Endothelial cell (in vitro differentiated cells): Measurements from ENCODE around the gene CEP85. TPM values are rescaled to one million over a fixed set of nuclear protein-coding genes. Genes with fewer than 3 reads are reported as not detected.

ENCODE experiments used
- DNase-seq: peaks from one replicate; pipeline ENCODE4 v3.0.0; 2021; ENCODE audit warnings: low spot score
- H3K27ac Mint-ChIP-seq: one replicate; pipeline ENCODE4 v1.8.0; 2021; ENCODE audit warnings: mixed read lengths, inconsistent platforms; ENCODE audit not compliant: unreplicated experiment
- H3K27me3 Mint-ChIP-seq: one replicate; pipeline ENCODE4 v1.8.0; 2021; ENCODE audit warnings: mild to moderate bottlenecking, moderate library complexity, mixed read lengths, inconsistent platforms; ENCODE audit not compliant: unreplicated experiment
- H3K36me3 Mint-ChIP-seq: one replicate; pipeline ENCODE4 v1.8.0; 2021; ENCODE audit warnings: mild to moderate bottlenecking, low read depth, mixed read lengths, inconsistent platforms; ENCODE audit not compliant: unreplicated experiment
- H3K4me1 Mint-ChIP-seq: one replicate; pipeline ENCODE4 v1.8.0; 2021; ENCODE audit warnings: mild to moderate bottlenecking, mixed read lengths, inconsistent platforms; ENCODE audit not compliant: unreplicated experiment
- H3K4me3 Mint-ChIP-seq: one replicate; pipeline ENCODE4 v1.8.0; 2021; ENCODE audit warnings: mild to moderate bottlenecking, mixed read lengths, inconsistent platforms; ENCODE audit not compliant: unreplicated experiment
- H3K9me3 Mint-ChIP-seq: one replicate; pipeline ENCODE4 v1.8.0; 2021; ENCODE audit warnings: mixed read lengths, inconsistent platforms; ENCODE audit not compliant: unreplicated experiment
- CTCF ChIP-seq: fragments of 200-600 bp; sonication (generic); IDR thresholded peaks from one replicate; pipeline ENCODE4 v1.5.0; 2021; ENCODE audit warnings: antibody characterized with exemption; ENCODE audit not compliant: unreplicated experiment
- total RNA-seq: library from RNA; stranded (reverse); fragmentation: NEBNext Ultra II Directional; extraction: Animal tissue kit (Norgen Biotek cat#: 25700); gene quantifications from one replicate; pipeline ENCODE4 v1.2.1, GENCODE V29; 2021; ENCODE audit not compliant: unreplicated experiment

CEP85 gene
- total RNA-seq, 1 donor from 2014 or later = 9.7 TPM

GRCh38 chr1:26289158-26290059 lies 55.4 kb downstream of the CEP85 start:
- DNase-seq = no peak
- peaks cover 28% of the 10 kb centered on the region for H3K4me1 Mint-ChIP-seq
- TF ChIP-seq CTCF = no peak
- no peak overlapping the region for H3K27ac Mint-ChIP-seq
- H3K27me3 Mint-ChIP-seq = no peaks in the 10 kb centered on the region
- H3K36me3 Mint-ChIP-seq = peaks cover 6% of the 10 kb centered on the region
- no peaks in the 10 kb centered on the region for H3K9me3 Mint-ChIP-seq
- H3K4me3 Mint-ChIP-seq = no peak overlapping the region

DNA sequence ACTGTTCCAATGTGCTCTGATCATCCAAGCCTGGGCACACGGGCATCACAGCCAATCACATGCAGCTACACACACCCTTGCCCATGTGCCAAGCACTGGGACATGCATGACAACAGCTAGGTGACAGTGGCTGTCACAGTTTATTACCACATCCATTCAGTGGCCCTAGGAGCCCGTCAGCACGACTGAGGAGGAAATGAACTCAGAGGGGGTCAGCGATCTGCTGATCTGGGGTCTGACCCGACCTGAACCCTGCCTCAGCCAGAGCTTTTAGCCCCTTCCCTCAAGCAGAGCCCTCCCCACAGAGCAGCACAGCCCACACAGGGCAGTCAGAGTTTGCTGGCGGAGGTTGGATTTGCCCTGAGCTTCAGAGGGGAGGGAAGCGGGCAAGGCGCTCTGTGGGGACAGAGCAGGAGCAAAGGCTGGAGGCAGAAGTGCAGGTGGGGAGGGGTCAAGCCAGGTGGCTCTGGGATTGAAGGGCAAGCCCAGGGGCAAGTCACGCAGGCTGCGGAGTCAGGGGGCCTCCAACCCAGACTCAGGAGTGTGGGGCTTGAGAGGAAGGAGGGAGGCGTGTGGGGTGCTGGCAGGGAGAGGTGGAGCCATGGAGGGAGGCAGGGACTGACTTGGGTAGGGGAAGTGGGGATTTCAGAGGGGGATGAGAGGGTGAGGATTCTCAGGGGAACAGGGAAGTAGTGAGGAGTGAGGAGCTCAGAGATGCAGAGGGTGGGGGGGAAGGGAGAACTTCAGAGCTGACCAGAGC lies 56.3 kb downstream of the CEP85 start:
- H3K36me3 Mint-ChIP-seq = peaks cover 3% of the 10 kb centered on the region
- DNase-seq = no peak
- no peaks in the 10 kb centered on the region for H3K27me3 Mint-ChIP-seq
- no peaks in the 10 kb centered on the region for H3K9me3 Mint-ChIP-seq
- no peak overlapping the region for H3K27ac Mint-ChIP-seq
- peaks cover 34% of the 10 kb centered on the region for H3K4me1 Mint-ChIP-seq
- TF ChIP-seq CTCF = no peak
- peak overlapping the region; percentile 42 for H3K4me3 Mint-ChIP-seq

DNA sequence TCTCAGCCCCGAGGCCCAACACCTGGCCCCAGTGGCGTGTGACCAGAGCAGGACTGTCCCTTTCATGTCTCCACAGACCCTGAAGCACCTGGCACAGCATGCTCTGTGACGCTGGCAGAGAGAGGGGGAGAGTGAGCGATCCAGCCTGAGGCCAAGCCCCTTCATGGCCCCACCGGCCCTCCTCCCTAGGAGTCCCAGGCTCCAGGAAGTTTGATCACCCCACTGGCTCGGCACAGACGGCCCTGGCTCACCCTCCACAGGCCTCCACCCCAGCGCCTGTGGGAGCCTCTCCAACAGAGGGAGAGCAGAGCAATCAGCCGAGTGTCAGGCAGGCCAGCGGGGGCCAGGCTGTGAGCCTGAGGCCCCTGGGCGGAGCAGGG lies 56.9 kb downstream of the CEP85 start:
- Mint-ChIP-seq H3K4me3 (no peak overlapping the region), H3K9me3 (no peaks in the 10 kb centered on the region), H3K27ac (no peak overlapping the region), H3K4me1 (peaks cover 39% of the 10 kb centered on the region), H3K27me3 (no peaks in the 10 kb centered on the region), H3K36me3 (peaks cover 7% of the 10 kb centered on the region)
- no peak for DNase-seq
- no peak for TF ChIP-seq CTCF

- no peak for DNase-seq
- peaks cover 7% of the 10 kb centered on the region for H3K36me3 Mint-ChIP-seq
Measured at GRCh38 chr1:26291433-26291832, 57.4 kb downstream of the CEP85 start.

More at GRCh38 chr1:26291433-26291832, 57.4 kb downstream of the CEP85 start:
- H3K4me3 Mint-ChIP-seq = no peak overlapping the region
- H3K27me3 Mint-ChIP-seq = no peaks in the 10 kb centered on the region
- no peak for TF ChIP-seq CTCF
- H3K9me3 Mint-ChIP-seq = no peaks in the 10 kb centered on the region
- peaks cover 39% of the 10 kb centered on the region for H3K4me1 Mint-ChIP-seq
- H3K27ac Mint-ChIP-seq = no peak overlapping the region
